Glutamatergic neuron (in vitro differentiated cells): Measurements from ENCODE around the gene IL17REL. TPM values are rescaled to one million over a fixed set of nuclear protein-coding genes. Genes with fewer than 3 reads are reported as not detected.

Experiments
- DNase-seq: peaks from one replicate; pipeline ENCODE4 v3.0.0; 2022
- H3K27ac Mint-ChIP-seq: one replicate; pipeline ENCODE4 v1.8.0; 2020; ENCODE audit warnings: mild to moderate bottlenecking, mixed read lengths, inconsistent platforms; ENCODE audit not compliant: unreplicated experiment
- H3K27me3 Mint-ChIP-seq: one replicate; pipeline ENCODE4 v1.8.0; 2020; ENCODE audit warnings: mild to moderate bottlenecking, moderate library complexity, mixed read lengths, inconsistent platforms; ENCODE audit not compliant: unreplicated experiment
- H3K36me3 Mint-ChIP-seq: one replicate; pipeline ENCODE4 v1.8.0; 2020; ENCODE audit warnings: mild to moderate bottlenecking, mixed read lengths, inconsistent platforms; ENCODE audit not compliant: unreplicated experiment
- H3K4me1 Mint-ChIP-seq: one replicate; pipeline ENCODE4 v1.8.0; 2020; ENCODE audit warnings: mild to moderate bottlenecking, low read depth, mixed read lengths, inconsistent platforms; ENCODE audit not compliant: unreplicated experiment
- H3K4me3 Mint-ChIP-seq: one replicate; pipeline ENCODE4 v1.8.0; 2020; ENCODE audit warnings: mild to moderate bottlenecking, mixed read lengths, inconsistent platforms; ENCODE audit not compliant: unreplicated experiment
- H3K9me3 Mint-ChIP-seq: one replicate; pipeline ENCODE4 v1.8.0; 2020; ENCODE audit warnings: mild to moderate bottlenecking, moderate library complexity, mixed read lengths, inconsistent platforms; ENCODE audit not compliant: unreplicated experiment
- CTCF ChIP-seq: fragments of 200-600 bp; sonication (generic); IDR thresholded peaks from one replicate; pipeline ENCODE4 v1.5.0; 2021; ENCODE audit not compliant: partially characterized antibody, unreplicated experiment
- total RNA-seq: library from RNA; stranded (reverse); fragmentation: NEBNext Ultra II Directional; extraction: Animal tissue kit (Norgen Biotek cat#: 25700); gene quantifications from one replicate; pipeline ENCODE4 v1.2.1, GENCODE V29; 2021; ENCODE audit not compliant: unreplicated experiment

The IL17REL gene
- total RNA-seq, 1 donor from 2014 or later = not detected

GRCh38 chr22:50010676-50011446 lies 1.7 kb downstream of the IL17REL start:
- Mint-ChIP-seq H3K4me1 (no peaks in the 10 kb centered on the region), H3K36me3 (no peaks in the 10 kb centered on the region), H3K27ac (no peak overlapping the region), H3K9me3 (no peaks in the 10 kb centered on the region), H3K4me3 (no peak overlapping the region), H3K27me3 (peaks cover 13% of the 10 kb centered on the region)
- DNase-seq = no peak
- TF ChIP-seq CTCF = no peak

GRCh38 chr22:50009765-50010675 lies 2.5 kb downstream of the IL17REL start:
- TF ChIP-seq CTCF = no peak
- peaks cover 13% of the 10 kb centered on the region for H3K27me3 Mint-ChIP-seq
- no peak overlapping the region for H3K4me3 Mint-ChIP-seq
- H3K9me3 Mint-ChIP-seq = no peaks in the 10 kb centered on the region
- no peak overlapping the region for H3K27ac Mint-ChIP-seq
- H3K4me1 Mint-ChIP-seq = no peaks in the 10 kb centered on the region
- H3K36me3 Mint-ChIP-seq = no peaks in the 10 kb centered on the region
- no peak for DNase-seq

GRCh38 chr22:50009251-50009650 lies 3.3 kb downstream of the IL17REL start:
- Mint-ChIP-seq H3K27me3 (peaks cover 13% of the 10 kb centered on the region), H3K9me3 (peaks cover 1% of the 10 kb centered on the region), H3K27ac (no peak overlapping the region), H3K36me3 (no peaks in the 10 kb centered on the region), H3K4me1 (no peaks in the 10 kb centered on the region), H3K4me3 (no peak overlapping the region)
- no peak for DNase-seq
- TF ChIP-seq CTCF = no peak

- no peak for DNase-seq
- H3K27me3 Mint-ChIP-seq = peaks cover 13% of the 10 kb centered on the region
- no peak overlapping the region for H3K27ac Mint-ChIP-seq
- no peak overlapping the region for H3K4me3 Mint-ChIP-seq
- peaks cover 1% of the 10 kb centered on the region for H3K9me3 Mint-ChIP-seq
- no peaks in the 10 kb centered on the region for H3K36me3 Mint-ChIP-seq
- no peaks in the 10 kb centered on the region for H3K4me1 Mint-ChIP-seq
- TF ChIP-seq CTCF = no peak
Observed at GRCh38 chr22:50008151-50009040, 4.2 kb downstream of the IL17REL start.
